SU-DHL-6 (cell line): ENCODE results near the gene TNS4.

ENCODE experiments used
- CTCF ChIP-seq: fragments of 200-600 bp; sonication (generic); IDR thresholded peaks from one replicate; pipeline ENCODE4 v1.5.1; 2017; ENCODE audit warnings: antibody characterized with exemption, mild to moderate bottlenecking, low read length, moderate library complexity; ENCODE audit not compliant: insufficient read depth, poor library complexity, severe bottlenecking
- EZH2phosphoT487 ChIP-seq: fragments of 200-600 bp; sonication (generic), shearing (Covaris generic); conservative IDR thresholded peaks from 2 replicates; pipeline ENCODE4 v1.6.1; 2018; ENCODE audit warnings: mild to moderate bottlenecking, antibody characterized with exemption, low read length, moderate library complexity, mixed read lengths

- TF ChIP-seq CTCF (no peak), EZH2phosphoT487 (no peak)
Measured at GRCh38 chr17:40433551-40434415, 67.6 kb downstream of the TNS4 start.
